Endometrium (tissue), 2 donors: Measurements from ENCODE around the gene EEF1A2.
"Not testable (repeated sequence)": the region's sequence is repeated elsewhere in the genome, so short reads cannot be mapped to it uniquely, and the experiment has no call there.

Experiments used
- FAIRE-seq: peaks from 2 replicates; lab custom pipeline; 2012; peaks lifted over from hg19 to GRCh38; lab: Jason Lieb, UNC
- donor health status: control.
- donor health status: control.

Gene EEF1A2

GRCh38 chr20:63519668-63520503 lies 21.0 kb upstream of the EEF1A2 start:
- FAIRE-seq = no peak

GRCh38 chr20:63518946-63519667 lies 20.2 kb upstream of the EEF1A2 start:
- no peak for FAIRE-seq

GRCh38 chr20:63518351-63518861 lies 19.5 kb upstream of the EEF1A2 start:
- FAIRE-seq = no peak

- FAIRE-seq = no peak
Observed at GRCh38 chr20:63517376-63518309, 18.8 kb upstream of the EEF1A2 start.

GRCh38 chr20:63514520-63514919 lies 15.6 kb upstream of the EEF1A2 start:
- not testable (repeated sequence) for FAIRE-seq

- no peak for FAIRE-seq
Observed at GRCh38 chr20:63513207-63513606, 14.3 kb upstream of the EEF1A2 start.

GRCh38 chr20:63509088-63509564 lies 10.2 kb upstream of the EEF1A2 start:
- no peak for FAIRE-seq

GRCh38 chr20:63508072-63508768 lies 9.3 kb upstream of the EEF1A2 start:
- FAIRE-seq = no peak

- FAIRE-seq = no peak
Observed at GRCh38 chr20:63507083-63507743, 8.3 kb upstream of the EEF1A2 start.

GRCh38 chr20:63505723-63506122 lies 6.8 kb upstream of the EEF1A2 start:
- FAIRE-seq = no peak

GRCh38 chr20:63505281-63505680 lies 6.4 kb upstream of the EEF1A2 start:
- FAIRE-seq = no peak

- FAIRE-seq = no peak
Observed at GRCh38 chr20:63504642-63505041, 5.8 kb upstream of the EEF1A2 start.

GRCh38 chr20:63503524-63503923 lies 4.6 kb upstream of the EEF1A2 start:
- FAIRE-seq = no peak

- no peak for FAIRE-seq
Observed at GRCh38 chr20:63502671-63503172, 3.8 kb upstream of the EEF1A2 start.

GRCh38 chr20:63501818-63502670 lies 3.2 kb upstream of the EEF1A2 start:
- no peak for FAIRE-seq

GRCh38 chr20:63500902-63501817 lies 2.3 kb upstream of the EEF1A2 start:
- no peak for FAIRE-seq

GRCh38 chr20:63500151-63500901 lies 1.4 kb upstream of the EEF1A2 start:
- no peak for FAIRE-seq
